Activated effector memory CD4-positive, alpha-beta T cell treated with anti-CD3 and anti-CD28 coated beads, Interleukin-2, amount 50 U/mL, for 16 hours (primary cell): ENCODE data around the gene LAT.

Source experiments
- DNase-seq: peaks from one replicate; pipeline ENCODE4 v3.0.0-alpha.2; 2020

LAT gene

DNA sequence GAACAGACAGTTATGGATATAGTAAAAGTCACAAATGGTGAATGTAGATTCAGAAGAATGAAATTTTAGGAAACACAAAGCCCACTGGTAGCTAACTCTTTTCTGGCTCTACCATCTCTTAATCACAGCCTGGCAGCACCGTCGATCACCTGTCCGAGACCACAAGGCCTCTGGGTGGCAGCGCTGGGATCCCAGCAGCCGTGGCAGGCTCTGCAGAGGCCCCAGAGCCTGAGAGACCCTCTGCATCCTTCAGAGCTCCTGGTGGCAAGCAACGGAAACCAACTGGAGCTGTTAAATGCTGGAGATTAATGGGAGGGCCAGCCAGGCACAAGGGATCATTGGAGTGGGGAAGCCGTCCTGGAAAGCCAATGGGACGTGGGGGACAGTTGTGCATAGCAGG is 26.3 kb downstream of the LAT start:
- no peak for DNase-seq

DNA sequence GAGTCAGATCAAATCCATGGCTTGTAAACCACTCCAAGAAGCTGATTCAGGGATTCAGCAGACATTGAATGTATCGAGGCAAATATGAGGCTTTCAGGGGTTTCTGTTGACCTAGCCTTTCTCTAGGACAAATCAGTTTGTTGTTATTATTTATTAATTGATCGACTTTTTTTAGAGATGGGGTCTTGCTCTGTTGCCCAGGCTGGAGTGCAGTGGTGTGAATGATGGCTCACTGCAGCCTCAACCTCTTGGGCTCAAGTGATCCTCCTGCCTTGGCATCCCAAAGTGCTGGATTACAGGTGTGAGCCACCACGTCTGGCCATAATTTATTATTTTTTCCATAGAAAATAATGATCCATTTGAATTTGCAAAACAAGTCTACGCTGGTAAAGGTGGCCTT is 27.0 kb downstream of the LAT start:
- DNase-seq: no peak

GRCh38 chr16:29012913-29013553 is 28.2 kb downstream of the LAT start:
- no peak for DNase-seq

DNA sequence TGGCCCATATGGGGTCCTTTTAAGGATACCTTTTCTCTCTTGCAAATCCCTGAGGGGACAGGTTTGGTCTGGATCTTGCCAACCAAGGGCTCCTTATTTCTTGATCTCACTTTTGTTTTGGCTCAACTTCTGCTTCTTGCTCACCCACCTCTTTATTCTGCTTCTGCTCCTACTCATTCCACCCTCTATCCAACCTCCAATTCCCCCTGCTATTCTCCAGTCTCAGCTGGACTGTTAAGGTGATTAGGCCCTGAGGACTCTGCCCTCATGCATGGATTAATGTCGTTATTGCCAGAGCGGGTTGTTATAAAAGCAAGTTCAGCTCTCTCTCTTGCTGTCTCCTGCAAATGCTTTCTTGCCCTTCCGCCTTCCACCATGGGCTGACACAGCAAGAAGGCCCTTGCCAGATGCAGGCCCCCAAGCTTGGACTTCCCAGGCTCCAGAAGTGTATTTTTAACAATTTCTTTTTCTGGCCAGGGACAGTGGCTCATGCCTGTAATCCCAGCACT is 29.8 kb downstream of the LAT start:
- DNase-seq: no peak

DNA sequence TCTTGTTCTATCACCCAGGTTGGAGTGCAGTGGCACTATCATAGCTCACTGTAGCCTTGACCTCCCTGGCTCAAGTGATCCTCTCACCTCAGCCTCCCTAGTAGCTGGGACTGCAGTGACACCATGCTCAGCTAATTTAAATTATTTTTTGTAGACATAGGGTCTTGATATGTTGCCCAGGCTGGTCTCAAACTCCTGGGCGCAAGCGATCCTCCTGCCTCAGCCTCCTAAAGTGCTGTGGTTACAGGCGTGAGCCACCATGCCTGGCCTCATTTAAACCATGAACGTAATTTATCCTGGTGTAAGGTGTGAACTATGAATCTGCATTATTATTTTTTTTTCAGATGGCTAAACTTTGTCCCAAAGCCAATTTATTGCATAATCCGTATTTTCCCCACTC is 37.3 kb downstream of the LAT start:
- no peak for DNase-seq

DNA sequence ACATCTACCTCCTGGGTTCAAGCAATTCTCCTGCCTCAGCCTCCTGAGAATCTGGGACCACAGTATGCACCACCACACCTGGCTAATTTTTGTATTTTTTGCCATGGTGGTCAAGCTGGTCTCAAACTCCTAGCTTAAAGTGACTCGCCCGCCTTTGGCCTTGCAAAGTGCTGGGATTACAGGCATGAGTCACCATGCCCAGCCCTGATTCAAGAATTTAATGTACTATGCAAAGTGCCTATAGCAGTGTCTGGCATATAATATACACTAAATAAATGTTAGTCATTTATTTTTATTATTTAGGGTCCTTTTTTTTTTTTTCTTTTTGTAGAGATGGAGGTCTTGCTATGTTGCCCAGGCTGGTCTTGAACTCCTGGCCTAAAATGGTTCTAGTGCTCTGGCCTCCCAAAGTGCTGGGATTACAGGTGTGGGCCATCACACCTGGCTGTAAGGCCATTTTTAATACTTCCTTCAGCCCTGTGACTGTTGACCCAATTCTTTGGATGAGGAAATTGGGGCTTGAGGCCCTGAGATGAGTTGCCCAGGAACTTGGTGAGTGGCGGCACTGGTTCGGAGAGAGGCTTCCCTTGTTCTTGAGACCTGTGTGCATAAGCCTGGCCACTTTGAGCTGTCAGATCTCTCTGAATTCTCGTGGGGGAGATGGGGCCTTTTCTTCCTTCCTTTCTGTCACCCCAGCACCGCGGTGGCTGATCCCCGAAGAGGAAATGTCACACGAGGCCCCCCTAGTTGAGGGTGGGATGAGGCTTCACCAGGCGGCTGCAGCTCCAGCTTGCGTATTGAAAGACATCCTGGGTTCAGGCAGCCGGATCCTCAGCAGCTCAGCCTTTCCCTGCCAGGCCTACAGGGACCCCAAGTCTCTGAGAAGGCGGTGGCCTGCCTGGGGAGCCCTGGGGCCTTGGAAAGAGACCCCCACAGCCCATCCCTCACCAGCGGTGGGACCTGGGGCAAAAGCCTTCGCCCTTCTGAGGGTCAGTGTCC is 38.7 kb downstream of the LAT start:
- no peak for DNase-seq

- DNase-seq: no peak
Observed at GRCh38 chr16:29024278-29024677, 39.4 kb downstream of the LAT start.

DNA sequence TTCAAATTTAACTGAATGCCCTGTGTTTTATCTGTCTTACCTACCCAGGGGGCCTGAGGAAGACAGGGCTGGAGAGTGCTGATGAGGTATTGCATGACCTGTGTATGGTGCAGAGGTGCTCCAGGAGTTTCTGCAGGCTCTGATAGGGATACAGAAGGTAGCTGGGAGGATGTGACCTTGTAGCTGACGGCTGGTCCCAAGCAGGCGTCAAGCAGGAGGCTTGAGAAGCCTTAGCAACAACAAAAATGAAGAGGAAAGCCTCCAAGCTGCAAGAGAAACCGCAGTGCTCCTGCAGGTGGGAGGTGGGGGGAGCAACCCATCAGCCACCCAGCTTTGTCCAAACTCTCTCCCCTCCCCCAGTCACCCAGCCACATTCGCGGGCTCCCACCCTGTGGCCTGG is 40.4 kb downstream of the LAT start:
- DNase-seq: peak; percentile 63

GRCh38 chr16:29025735-29026134 is 40.9 kb downstream of the LAT start:
- DNase-seq: peak; percentile 24

GRCh38 chr16:29028457-29029167 is 43.8 kb downstream of the LAT start:
- peak; percentile 57 for DNase-seq

GRCh38 chr16:29029168-29029994 is 44.5 kb downstream of the LAT start:
- peak; percentile 94 for DNase-seq

DNA sequence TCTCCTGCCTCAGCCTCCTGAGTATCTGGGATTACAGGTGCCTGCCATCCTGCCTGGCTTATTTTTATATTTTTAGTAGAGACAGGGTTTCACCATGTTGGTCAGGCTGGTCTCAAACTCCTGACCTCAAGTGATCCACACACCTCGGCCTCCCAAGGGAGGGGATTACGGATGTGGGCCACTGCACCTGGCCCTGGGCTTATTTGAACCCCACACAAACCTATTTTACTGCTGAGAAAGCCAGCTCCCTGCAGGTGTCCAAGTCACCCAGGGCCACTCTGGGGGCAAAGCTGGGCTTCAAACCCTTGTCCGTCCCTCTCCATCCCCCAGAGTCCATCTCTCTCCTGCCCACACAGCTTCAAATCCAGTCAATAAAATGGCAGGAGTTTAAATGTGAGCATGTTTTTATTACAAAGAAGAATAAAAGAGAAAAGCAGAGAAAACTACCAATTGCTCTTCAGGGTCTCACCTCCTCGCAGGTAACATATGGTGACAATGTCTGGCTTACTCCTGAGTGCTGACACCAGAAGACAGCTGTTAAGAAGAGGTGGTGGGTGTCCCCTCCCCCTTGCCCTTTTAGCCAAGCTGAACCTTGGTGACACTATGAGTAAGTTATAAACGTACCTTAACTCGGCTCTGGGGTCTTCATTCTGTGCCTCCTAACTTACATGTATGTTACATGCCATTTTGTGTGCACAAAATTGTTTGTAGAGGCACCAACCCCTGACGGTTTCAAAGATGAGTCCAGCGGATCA is 45.4 kb downstream of the LAT start:
- peak; percentile 43 for DNase-seq
